HG02610 (cell line): ENCODE results near the gene PTPRJ.
"Not testable (repeated sequence)": the region's sequence is repeated elsewhere in the genome, so short reads cannot be mapped to it uniquely, and the experiment has no call there.

Source experiments
- ATAC-seq: cut with Tn5 transposase; IDR thresholded peaks from one replicate; pipeline ENCODE4 v1.9.1; 2021; ENCODE audit warnings: mild to moderate bottlenecking, moderate library complexity; ENCODE audit not compliant: unreplicated experiment

Gene PTPRJ

GRCh38 chr11:47980088-47980906 lies at the start of gene PTPRJ:
Gene PTPRJ (plus strand): TSS chr11:47980559. CDS start chr11:47980913, 354 bp downstream.
- ATAC-seq = peak; percentile 60

- peak; percentile 67 for ATAC-seq
Observed at GRCh38 chr11:47932544-47932943, 47.8 kb upstream of the PTPRJ start.

GRCh38 chr11:47933797-47934196 lies 46.6 kb upstream of the PTPRJ start:
- ATAC-seq = not testable (repeated sequence)

GRCh38 chr11:47938791-47939560 lies 41.4 kb upstream of the PTPRJ start:
- ATAC-seq = no peak

GRCh38 chr11:47940904-47941649 lies 39.3 kb upstream of the PTPRJ start:
- no peak for ATAC-seq

GRCh38 chr11:47941907-47942558 lies 38.3 kb upstream of the PTPRJ start:
- ATAC-seq = no peak

GRCh38 chr11:47943721-47944586 lies 36.4 kb upstream of the PTPRJ start:
- ATAC-seq = no peak

- no peak for ATAC-seq
Observed at GRCh38 chr11:47944632-47945031, 35.7 kb upstream of the PTPRJ start.

GRCh38 chr11:47946682-47947559 lies 33.4 kb upstream of the PTPRJ start:
- ATAC-seq = peak; percentile 75

- no peak for ATAC-seq
Observed at GRCh38 chr11:47948137-47948536, 32.2 kb upstream of the PTPRJ start.

GRCh38 chr11:47949001-47949675 lies 31.2 kb upstream of the PTPRJ start:
- not testable (repeated sequence) for ATAC-seq

- no peak for ATAC-seq
Observed at GRCh38 chr11:47950396-47950795, 30.0 kb upstream of the PTPRJ start.

GRCh38 chr11:47951504-47951903 lies 28.9 kb upstream of the PTPRJ start:
- ATAC-seq = not testable (repeated sequence)

GRCh38 chr11:47955061-47955755 lies 25.2 kb upstream of the PTPRJ start:
- ATAC-seq = no peak

- ATAC-seq = no peak
Observed at GRCh38 chr11:47960015-47960414, 20.3 kb upstream of the PTPRJ start.

- ATAC-seq = no peak
Observed at GRCh38 chr11:47961383-47961782, 19.0 kb upstream of the PTPRJ start.

GRCh38 chr11:47964546-47964945 lies 15.8 kb upstream of the PTPRJ start:
- ATAC-seq = no peak
